Peyer's patch (tissue), 4 donors: Measurements from ENCODE around the gene UBXN11. TPM values are rescaled to one million over a fixed set of nuclear protein-coding genes. Genes with fewer than 3 reads are reported as not detected.

Source experiments
- DNase-seq, 3 donors: peaks; one replicate each; pipeline ENCODE4 v3.0.0-alpha.2; 2017 to 2019
- H3K27ac ChIP-seq, 4 donors: fragments of 200-600 bp; sonication (generic); one replicate each; pipeline ENCODE4 v1.5.1; 2016 to 2019
- H3K27me3 ChIP-seq, 2 donors: fragments of 200-600 bp; sonication (generic); one replicate each; pipeline ENCODE4 v1.5.1; 2019
- H3K36me3 ChIP-seq, 3 donors: fragments of 200-600 bp; sonication (generic); one replicate each; pipeline ENCODE4 v1.5.1; 2016 to 2019
- H3K4me1 ChIP-seq, 4 donors: fragments of 200-600 bp; sonication (generic); one replicate each; pipeline ENCODE4 v1.5.1; 2016 to 2019
- H3K4me3 ChIP-seq, 4 donors: fragments of 200-600 bp; sonication (generic); 1 replicate in 3 of 4; 2 replicates in 1 of 4; pipeline ENCODE4 v1.5.1; 2016 to 2019; ENCODE audit warnings: mild to moderate bottlenecking in 1 of 4
- H3K9me3 ChIP-seq, 4 donors: fragments of 200-600 bp; sonication (generic); one replicate each; pipeline ENCODE4 v1.5.1; 2016 to 2019; ENCODE audit warnings: mild to moderate bottlenecking in 1 of 4
- CTCF ChIP-seq, 6 experiments: fragments of 450-650 bp in 4 of 6; fragments of 200-600 bp in 2 of 6; sonication (generic) in 1 of 6; IDR thresholded peaks; one replicate each; pipeline ENCODE4 v1.5.1; 2017 to 2019; ENCODE audit warnings: antibody characterized with exemption in 6 of 6, mild to moderate bottlenecking in 3 of 6, moderate library complexity in 1 of 6
- POLR2A ChIP-seq, 2 donors: fragments of 450-650 bp; IDR thresholded peaks; one replicate each; pipeline ENCODE4 v1.5.1; 2017; ENCODE audit warnings: antibody characterized with exemption in 2 of 2, mild to moderate bottlenecking in 2 of 2, moderate library complexity in 2 of 2
- total RNA-seq, 4 donors: library from RNA; depleted of rRNA; stranded (reverse); fragments of >200 nt; gene quantifications; one replicate each; pipeline ENCODE4 v1.1.0, GENCODE V29; 2016

Gene UBXN11
- total RNA-seq, 4 donors from 2014 or later = 3.9 to 68.5 (median 18.2) TPM

- DNase-seq = no peak
- H3K9me3 ChIP-seq = no peaks in the 10 kb centered on the region
- TF ChIP-seq CTCF (IDR thresholded peaks at IDR 0.05) (no peak), POLR2A (IDR thresholded peaks at IDR 0.05) (no peak)
- H3K36me3 ChIP-seq = peaks cover 0 to 8% (median 0%) of the 10 kb centered on the region in 3 donors
- no peaks in the 10 kb centered on the region for H3K27me3 ChIP-seq
- H3K27ac ChIP-seq = peak overlapping the region in 2 of 4 donors; percentile 63 to 92
- H3K4me3 ChIP-seq = no peak overlapping the region
- peaks cover 17 to 46% (median 31%) of the 10 kb centered on the region in 4 donors for H3K4me1 ChIP-seq
Observed at GRCh38 chr1:26274801-26275425, 31.5 kb downstream of the UBXN11 start.

- peaks cover 0 to 7% (median 0%) of the 10 kb centered on the region in 4 donors for H3K9me3 ChIP-seq
- DNase-seq = no peak
Observed at GRCh38 chr1:26269198-26269550, 37.3 kb downstream of the UBXN11 start.

DNA sequence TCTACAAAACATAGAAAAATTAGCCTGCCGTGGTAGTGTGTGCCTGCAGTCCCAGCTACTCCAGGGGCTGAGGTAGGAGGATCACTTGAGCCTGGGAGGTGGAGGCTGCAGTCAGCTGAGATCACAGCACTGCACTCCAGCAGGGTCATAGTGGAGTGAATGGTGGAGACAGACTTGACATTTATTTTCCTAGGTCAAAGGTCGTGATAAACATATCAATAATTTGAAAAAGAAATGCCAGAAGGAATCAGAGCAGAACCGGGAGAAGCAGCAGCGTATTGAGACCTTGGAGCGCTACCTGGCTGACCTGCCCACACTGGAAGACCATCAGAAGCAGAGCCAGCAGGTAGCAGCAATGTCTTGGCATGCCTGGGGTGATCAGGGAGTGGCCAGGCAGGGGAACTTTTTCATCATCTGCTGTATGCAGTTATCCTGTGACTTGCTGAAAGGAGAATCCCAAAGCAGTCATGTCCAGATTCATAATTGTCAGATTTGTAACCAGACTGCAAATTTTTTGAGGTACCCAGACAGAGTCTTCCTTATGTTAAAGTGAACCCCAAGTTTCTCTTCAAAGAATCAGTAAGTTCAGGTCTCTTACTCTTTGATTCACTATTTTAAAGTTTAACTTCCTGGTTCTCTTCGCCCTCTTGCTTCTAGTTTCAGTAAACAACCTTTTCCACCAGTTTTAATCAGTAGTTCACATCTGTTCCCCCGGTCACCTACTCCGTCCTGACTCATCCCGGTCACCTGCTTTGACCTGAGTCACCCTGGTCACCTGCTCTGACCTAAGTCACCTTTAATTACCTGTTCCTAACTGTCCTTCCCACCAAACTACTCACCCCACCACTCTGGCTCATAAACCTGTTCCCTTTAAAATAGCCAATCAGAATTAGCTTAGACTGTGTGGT lies 37.9 kb downstream of the UBXN11 start:
- peaks cover 0 to 34% (median 0%) of the 10 kb centered on the region in 3 donors for H3K36me3 ChIP-seq
- H3K27me3 ChIP-seq = no peaks in the 10 kb centered on the region
- no peak for DNase-seq
- H3K4me1 ChIP-seq = no peaks in the 10 kb centered on the region
- H3K27ac ChIP-seq = no peak overlapping the region
- TF ChIP-seq POLR2A (IDR thresholded peaks at IDR 0.05) (no peak), CTCF (IDR thresholded peaks at IDR 0.05) (no peak)
- peaks cover 0 to 7% (median 0%) of the 10 kb centered on the region in 4 donors for H3K9me3 ChIP-seq
- H3K4me3 ChIP-seq = no peak overlapping the region

More at GRCh38 chr1:26269198-26269550, 37.3 kb downstream of the UBXN11 start:
- Histone ChIP-seq H3K27me3 (no peaks in the 10 kb centered on the region), H3K36me3 (peaks cover 0 to 31% (median 0%) of the 10 kb centered on the region in 3 donors), H3K4me3 (no peak overlapping the region), H3K27ac (no peak overlapping the region), H3K4me1 (no peaks in the 10 kb centered on the region)
- TF ChIP-seq POLR2A (IDR thresholded peaks at IDR 0.05) (no peak), CTCF (IDR thresholded peaks at IDR 0.05) (no peak)

GRCh38 chr1:26265405-26265804 lies 41.0 kb downstream of the UBXN11 start:
- H3K27me3 ChIP-seq = no peaks in the 10 kb centered on the region
- no peak overlapping the region for H3K27ac ChIP-seq
- H3K36me3 ChIP-seq = peaks cover 0 to 53% (median 0%) of the 10 kb centered on the region in 3 donors
- H3K4me3 ChIP-seq = no peak overlapping the region
- H3K9me3 ChIP-seq = peaks cover 0 to 7% (median 0%) of the 10 kb centered on the region in 4 donors
- TF ChIP-seq POLR2A (IDR thresholded peaks at IDR 0.05) (no peak), CTCF (IDR thresholded peaks at IDR 0.05) (no peak)
- no peak for DNase-seq
- no peaks in the 10 kb centered on the region for H3K4me1 ChIP-seq

DNA sequence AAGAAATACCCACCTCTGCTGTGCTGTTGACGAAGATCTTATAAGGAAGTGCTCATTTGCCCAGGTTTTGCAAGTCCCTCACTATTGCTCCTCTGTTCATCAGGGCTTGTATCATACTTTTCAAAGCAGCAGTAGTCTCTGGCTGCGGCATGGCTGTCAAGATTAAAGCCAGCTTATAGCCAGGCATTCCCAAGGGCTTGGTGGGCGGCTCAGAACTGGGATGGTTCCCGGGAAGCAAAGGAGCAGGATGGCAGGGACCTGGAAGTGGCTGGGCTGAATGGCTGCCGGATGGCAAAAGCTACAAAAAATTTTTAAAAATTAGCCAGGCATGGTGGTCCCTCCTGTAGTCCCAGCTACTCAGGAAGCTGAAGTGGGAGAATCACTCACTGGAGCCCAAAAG lies 43.2 kb downstream of the UBXN11 start:
- no peaks in the 10 kb centered on the region for H3K4me1 ChIP-seq
- DNase-seq = no peak
- no peak overlapping the region for H3K4me3 ChIP-seq
- no peaks in the 10 kb centered on the region for H3K9me3 ChIP-seq
- H3K27me3 ChIP-seq = no peaks in the 10 kb centered on the region
- H3K27ac ChIP-seq = no peak overlapping the region
- H3K36me3 ChIP-seq = peaks cover 0 to 61% (median 0%) of the 10 kb centered on the region in 3 donors
- TF ChIP-seq POLR2A (IDR thresholded peaks at IDR 0.05) (no peak), CTCF (IDR thresholded peaks at IDR 0.05) (no peak)
